KMS-11 (cell line): Measurements from ENCODE around the gene WDR77.

Experiments
- H2AFZ ChIP-seq: fragments of 200-600 bp; sonication (generic); 2 replicates; pipeline ENCODE4 v1.6.1; 2016; ENCODE audit warnings: antibody characterized with exemption, mixed run types, low read depth
- H3K27ac ChIP-seq: fragments of 200-600 bp; sonication (generic); 2 replicates; pipeline ENCODE4 v1.6.1; 2016; ENCODE audit warnings: mild to moderate bottlenecking, mixed run types
- H3K27me3 ChIP-seq: fragments of 200-600 bp; sonication (generic); 2 replicates; pipeline ENCODE4 v1.6.1; 2017; ENCODE audit warnings: mild to moderate bottlenecking, low read depth, mixed run types, moderate library complexity; ENCODE audit not compliant: insufficient read depth
- H3K36me3 ChIP-seq: fragments of 200-600 bp; sonication (generic); 2 replicates; pipeline ENCODE4 v1.6.1; 2017; ENCODE audit warnings: mild to moderate bottlenecking, mixed run types; ENCODE audit not compliant: insufficient read depth
- H3K4me1 ChIP-seq: fragments of 200-600 bp; sonication (generic); 2 replicates; pipeline ENCODE4 v1.6.1; 2016; ENCODE audit warnings: mild to moderate bottlenecking, low read depth, mixed run types; ENCODE audit not compliant: poor library complexity, severe bottlenecking
- H3K4me2 ChIP-seq: fragments of 200-600 bp; sonication (generic); 2 replicates; pipeline ENCODE4 v1.7.0; 2016; ENCODE audit warnings: mild to moderate bottlenecking, mixed run types
- H3K4me3 ChIP-seq: fragments of 200-600 bp; sonication (generic); IDR thresholded peaks from 2 replicates; pipeline ENCODE4 v1.6.1; 2017; ENCODE audit warnings: low read depth, low read length, mixed read lengths; ENCODE audit not compliant: insufficient read depth
- H3K79me2 ChIP-seq: fragments of 200-600 bp; sonication (generic); 2 replicates; pipeline ENCODE4 v1.6.1; 2016; ENCODE audit warnings: low read depth, mixed run types; ENCODE audit not compliant: insufficient read depth
- H3K9ac ChIP-seq: fragments of 200-600 bp; sonication (generic); 2 replicates; pipeline ENCODE4 v1.6.1; 2016; ENCODE audit warnings: mild to moderate bottlenecking, mixed run types
- H4K20me1 ChIP-seq: fragments of 200-600 bp; sonication (generic); 2 replicates; pipeline ENCODE4 v1.6.1; 2016; ENCODE audit warnings: mild to moderate bottlenecking, mixed run types; ENCODE audit not compliant: insufficient read depth
- TF ChIP-seq, protein P1 (sequence below): fragments of 200-600 bp; sonication (generic); conservative IDR thresholded peaks from 2 replicates; pipeline ENCODE4 v1.6.1; 2017; ENCODE audit warnings: low read depth, mild to moderate bottlenecking, antibody characterized with exemption, low read length, moderate library complexity, mixed read lengths

Gene WDR77

DNA sequence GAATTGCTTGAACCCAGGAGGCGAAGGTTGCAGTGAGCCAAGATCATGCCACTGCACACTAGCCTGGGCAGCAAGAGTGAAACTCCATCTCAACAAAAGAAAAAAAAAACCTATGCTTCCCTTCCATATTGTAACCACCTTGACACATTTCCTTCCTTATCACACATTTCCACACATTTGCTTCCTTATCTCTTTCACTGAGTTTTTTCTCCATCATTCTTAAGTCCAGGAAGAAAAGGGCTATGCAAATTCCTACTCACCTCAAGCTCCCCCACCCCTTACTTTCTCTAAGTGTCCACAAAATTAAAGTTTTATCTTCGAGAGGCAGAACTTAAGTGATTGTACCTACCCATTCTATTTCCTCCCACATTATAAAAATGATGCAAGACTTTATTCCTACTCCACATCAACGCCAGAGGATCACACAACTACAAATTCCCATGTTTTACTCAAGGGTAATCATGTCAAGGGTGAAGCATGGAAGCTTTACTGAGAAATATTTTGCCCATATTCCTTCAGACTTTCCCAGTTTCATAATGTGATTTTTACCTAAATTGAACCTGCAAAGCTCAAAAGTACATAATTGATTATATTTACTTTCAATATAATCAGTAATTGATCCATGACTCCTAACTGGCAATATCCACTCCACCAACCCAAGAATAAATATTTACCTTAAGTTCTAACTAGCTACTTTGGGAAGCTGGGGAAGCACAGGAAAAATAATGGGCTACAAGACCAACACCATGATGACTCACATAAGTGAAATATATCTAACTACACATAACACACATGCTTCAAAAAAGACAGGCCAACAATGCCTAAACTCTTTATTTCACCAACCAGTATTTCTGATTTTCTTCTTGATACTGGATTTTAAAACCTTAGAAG lies 9.3 kb downstream of the WDR77 start:
- no peaks in the 10 kb centered on the region for H3K79me2 ChIP-seq
- no peak overlapping the region for H3K4me3 ChIP-seq
- H3K9ac ChIP-seq = no peak overlapping the region
- no peaks in the 10 kb centered on the region for H3K36me3 ChIP-seq
- H3K27me3 ChIP-seq = no peaks in the 10 kb centered on the region
- H4K20me1 ChIP-seq = no peaks in the 10 kb centered on the region
- no peaks in the 10 kb centered on the region for H3K4me1 ChIP-seq
- TF ChIP-seq, protein P1, sequence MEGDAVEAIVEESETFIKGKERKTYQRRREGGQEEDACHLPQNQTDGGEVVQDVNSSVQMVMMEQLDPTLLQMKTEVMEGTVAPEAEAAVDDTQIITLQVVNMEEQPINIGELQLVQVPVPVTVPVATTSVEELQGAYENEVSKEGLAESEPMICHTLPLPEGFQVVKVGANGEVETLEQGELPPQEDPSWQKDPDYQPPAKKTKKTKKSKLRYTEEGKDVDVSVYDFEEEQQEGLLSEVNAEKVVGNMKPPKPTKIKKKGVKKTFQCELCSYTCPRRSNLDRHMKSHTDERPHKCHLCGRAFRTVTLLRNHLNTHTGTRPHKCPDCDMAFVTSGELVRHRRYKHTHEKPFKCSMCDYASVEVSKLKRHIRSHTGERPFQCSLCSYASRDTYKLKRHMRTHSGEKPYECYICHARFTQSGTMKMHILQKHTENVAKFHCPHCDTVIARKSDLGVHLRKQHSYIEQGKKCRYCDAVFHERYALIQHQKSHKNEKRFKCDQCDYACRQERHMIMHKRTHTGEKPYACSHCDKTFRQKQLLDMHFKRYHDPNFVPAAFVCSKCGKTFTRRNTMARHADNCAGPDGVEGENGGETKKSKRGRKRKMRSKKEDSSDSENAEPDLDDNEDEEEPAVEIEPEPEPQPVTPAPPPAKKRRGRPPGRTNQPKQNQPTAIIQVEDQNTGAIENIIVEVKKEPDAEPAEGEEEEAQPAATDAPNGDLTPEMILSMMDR = no peak
- no peak overlapping the region for H2AFZ ChIP-seq
- H3K4me2 ChIP-seq = no peak overlapping the region
- H3K27ac ChIP-seq = no peak overlapping the region

DNA sequence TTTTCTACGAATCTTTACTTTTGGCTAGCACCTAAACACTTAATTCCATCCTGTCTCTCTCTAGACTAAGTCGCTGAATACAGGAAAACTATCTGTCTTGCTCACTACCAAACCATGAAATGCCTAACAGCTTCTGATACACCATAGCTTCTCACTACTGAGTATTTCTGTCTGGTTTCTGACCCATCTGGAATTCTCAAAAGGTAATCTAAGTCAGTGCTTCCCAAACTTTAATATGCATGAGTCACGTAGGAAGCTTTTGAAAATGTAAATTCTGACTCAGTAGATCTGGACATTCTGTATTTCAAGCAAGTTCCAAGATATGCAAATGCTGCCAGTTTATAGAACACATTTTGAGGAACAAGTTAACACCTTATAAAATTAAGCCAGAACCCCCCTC lies 12.3 kb downstream of the WDR77 start:
- no peaks in the 10 kb centered on the region for H3K79me2 ChIP-seq
- TF ChIP-seq, protein P1 = no peak
- no peak overlapping the region for H3K4me3 ChIP-seq
- H3K27ac ChIP-seq = no peak overlapping the region
- no peaks in the 10 kb centered on the region for H3K27me3 ChIP-seq
- H3K4me2 ChIP-seq = no peak overlapping the region
- H2AFZ ChIP-seq = no peak overlapping the region
- H4K20me1 ChIP-seq = no peaks in the 10 kb centered on the region
- H3K36me3 ChIP-seq = no peaks in the 10 kb centered on the region
- no peak overlapping the region for H3K9ac ChIP-seq
- no peaks in the 10 kb centered on the region for H3K4me1 ChIP-seq

DNA sequence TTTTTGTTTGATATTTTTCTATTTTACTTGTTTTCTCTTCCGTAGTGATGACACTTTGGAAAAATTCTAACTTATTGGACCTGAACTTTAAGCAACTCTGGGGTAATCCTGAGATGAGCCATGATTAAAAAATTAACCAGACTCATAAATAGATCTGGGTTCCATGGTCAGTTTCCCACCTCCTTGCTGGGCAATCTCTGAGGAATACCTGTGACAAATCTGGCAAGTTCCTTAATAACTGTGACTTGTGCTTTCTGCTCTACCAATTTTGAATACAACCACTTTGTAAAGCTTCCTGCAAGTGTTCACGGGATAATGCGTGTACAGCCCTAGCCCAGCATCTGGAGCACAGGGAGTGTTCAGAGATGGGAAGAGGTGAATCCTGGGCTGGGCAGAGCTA lies 24.8 kb downstream of the WDR77 start:
- Histone ChIP-seq H4K20me1 (no peaks in the 10 kb centered on the region), H2AFZ (no peak overlapping the region), H3K9ac (no peak overlapping the region), H3K36me3 (no peaks in the 10 kb centered on the region), H3K79me2 (no peaks in the 10 kb centered on the region), H3K4me3 (no peak overlapping the region), H3K27me3 (no peaks in the 10 kb centered on the region), H3K4me1 (no peaks in the 10 kb centered on the region), H3K4me2 (no peak overlapping the region), H3K27ac (no peak overlapping the region)
- TF ChIP-seq, protein P1 = no peak

GRCh38 chr1:111422546-111423391 lies 26.3 kb downstream of the WDR77 start:
- Histone ChIP-seq H3K9ac (no peak overlapping the region), H3K36me3 (no peaks in the 10 kb centered on the region), H3K4me3 (no peak overlapping the region), H2AFZ (no peak overlapping the region), H3K4me1 (no peaks in the 10 kb centered on the region), H3K27me3 (no peaks in the 10 kb centered on the region), H3K4me2 (no peak overlapping the region), H4K20me1 (no peaks in the 10 kb centered on the region), H3K79me2 (no peaks in the 10 kb centered on the region), H3K27ac (no peak overlapping the region)
- TF ChIP-seq, protein P1 = no peak
